ENCODE data around the gene RCAN1. TPM values are rescaled to one million over a fixed set of nuclear protein-coding genes. Genes with fewer than 3 reads are reported as not detected.
A peak's percentile ranks its signal among the peaks of the same experiment; 100 is the strongest.

The RCAN1 gene
- total and polyA plus RNA-seq, 11 donors, result 33.7 to 102 (median 57.6) TPM

- intact Hi-C loops (cut with DNase I), result loop anchor here in 5 of 10 donors (1.0 to 5.0 kb wide), 3 partner anchors 81 to 93 kb away; partner anchors contain the start of gene KCNE1 (in 1 of the 5)
- Histone ChIP-seq H3K4me1 (peaks cover 0 to 25% (median 6%) of the 10 kb centered on the region in 12 donors), H3K36me3 (no peaks in the 10 kb centered on the region), H3K27me3 (no peaks in the 10 kb centered on the region), H3K4me3 (no peak overlapping the region), H3K27ac (peak overlapping the region in 2 of 12 donors; percentile 22 to 63), H3K9me3 (peaks cover 0 to 5% (median 0%) of the 10 kb centered on the region in 12 donors)
- TF ChIP-seq POLR2A (IDR thresholded peaks at IDR 0.05) (no peak), CTCF (IDR thresholded peaks at IDR 0.05) (peak; percentile 60 to 85 (median 81))
- 34 to 41% (median 37%) methylated on average over 14 to 19 of the region's 19 CpGs for WGBS, 4 donors
- ATAC-seq (peak; percentile 94 to 97 (median 96)), DNase-seq (peak; percentile 80 to 90 (median 83))
Measured at GRCh38 chr21:34603002-34603709, 11.8 kb downstream of the RCAN1 start.

DNA sequence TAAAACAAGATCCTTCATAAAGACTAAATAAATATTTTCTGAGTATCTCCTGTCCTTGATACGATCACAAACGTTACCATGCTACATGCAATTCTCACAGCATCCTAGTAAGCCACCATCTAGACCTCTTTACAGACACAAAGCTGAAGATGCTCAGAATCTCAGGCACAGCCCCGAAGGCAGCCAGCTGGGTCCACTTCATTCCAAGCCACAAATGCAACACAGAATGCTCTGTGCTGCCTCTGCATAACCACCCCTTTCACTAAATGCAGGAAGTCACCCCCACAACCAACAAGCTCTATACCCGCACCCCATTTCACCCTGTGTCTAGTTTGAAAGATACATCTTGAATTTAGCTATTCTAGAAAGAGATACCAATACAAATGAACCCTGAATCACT lies 12.9 kb downstream of the RCAN1 start:
- H3K27ac ChIP-seq, result peak overlapping the region in 1 of 12 donors; percentile 63
- WGBS, 4 donors, result 80 to 90% (median 84%) methylated on average over 4 of the region's 4 CpGs
- intact Hi-C loops (cut with DNase I), result loop anchor here in 2 of 10 donors (2.0 to 5.0 kb wide), 2 partner anchors 80 to 89 kb away; partner anchors contain the start of gene KCNE1 (in 1 of the 2)
- H3K9me3 ChIP-seq, result peaks cover 0 to 5% (median 0%) of the 10 kb centered on the region in 12 donors
- H3K4me3 ChIP-seq, result no peak overlapping the region
- no peaks in the 10 kb centered on the region for H3K27me3 ChIP-seq
- ATAC-seq, result no peak
- peaks cover 0 to 25% (median 6%) of the 10 kb centered on the region in 12 donors for H3K4me1 ChIP-seq
- no peak for TF ChIP-seq POLR2A (IDR thresholded peaks at IDR 0.05)
- no peak for TF ChIP-seq CTCF (IDR thresholded peaks at IDR 0.05)
- DNase-seq, result no peak
- no peaks in the 10 kb centered on the region for H3K36me3 ChIP-seq

DNA sequence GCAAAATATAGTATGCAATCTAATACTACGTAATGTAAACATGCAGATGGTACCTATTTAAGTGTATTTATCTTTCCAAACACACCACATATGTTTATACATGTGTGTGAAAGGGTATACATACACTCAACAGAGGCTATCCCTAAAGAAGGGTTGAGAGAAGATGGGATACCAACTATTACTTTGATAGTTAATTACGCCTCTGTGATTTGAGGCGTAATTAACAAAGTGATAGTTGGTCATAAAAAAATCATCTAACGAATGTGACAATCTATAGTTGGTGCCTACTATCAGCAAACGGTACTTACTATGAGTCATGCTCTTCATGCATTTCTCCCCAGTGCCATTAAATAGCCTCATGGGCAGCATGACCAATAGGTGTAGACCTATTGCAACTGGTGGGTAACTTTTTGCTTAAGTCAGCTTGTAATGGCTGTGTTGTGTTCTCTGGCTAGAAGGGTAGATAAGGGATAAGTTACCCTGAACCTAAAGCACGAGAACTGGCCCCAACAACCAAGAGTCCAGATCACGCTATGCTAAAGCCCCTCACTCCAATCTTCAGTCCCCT lies 15.3 kb downstream of the RCAN1 start:
- Histone ChIP-seq H3K27ac (no peak overlapping the region), H3K27me3 (no peaks in the 10 kb centered on the region), H3K4me3 (no peak overlapping the region), H3K9me3 (no peaks in the 10 kb centered on the region), H3K36me3 (no peaks in the 10 kb centered on the region), H3K4me1 (peaks cover 0 to 47% (median 14%) of the 10 kb centered on the region in 12 donors)
- ATAC-seq (no peak), DNase-seq (no peak)
- intact Hi-C loops (cut with DNase I), result loop anchor here in 4 of 10 donors (5.0 to 10.0 kb wide), 2 partner anchors 77 to 675 kb away; no protein-coding TSS in a partner anchor
- TF ChIP-seq CTCF (IDR thresholded peaks at IDR 0.05), result no peak
- TF ChIP-seq POLR2A (IDR thresholded peaks at IDR 0.05), result no peak
- WGBS, 4 donors, result 82 to 87% (median 87%) methylated on average over 7 of the region's 7 CpGs

DNA sequence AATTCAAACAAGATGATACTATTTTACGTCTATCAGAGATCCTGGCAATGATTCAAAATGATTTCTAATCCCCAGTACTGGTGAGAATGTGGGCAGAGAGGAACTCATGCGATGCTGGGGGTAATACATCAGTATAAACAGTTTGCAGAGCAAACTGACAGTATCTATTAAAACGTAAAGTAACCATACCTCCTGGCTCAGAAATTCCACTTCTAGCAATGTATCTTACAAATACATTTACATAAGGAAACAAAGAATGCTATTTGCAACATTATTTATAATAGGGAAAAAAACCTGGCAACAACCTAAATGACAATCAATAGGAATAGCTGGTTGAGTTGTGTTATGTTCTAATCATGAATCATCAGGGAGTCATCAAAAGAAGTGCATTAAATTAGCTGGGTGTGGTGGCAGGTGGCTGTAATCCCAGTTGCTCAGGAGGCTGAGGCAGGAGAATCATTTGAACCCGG lies 15.9 kb downstream of the RCAN1 start:
- intact Hi-C loops (cut with DNase I), result loop anchor here in 3 of 10 donors (5.0 to 10.0 kb wide), 2 partner anchors 77 to 674 kb away; no protein-coding TSS in a partner anchor
- Histone ChIP-seq H3K27me3 (no peaks in the 10 kb centered on the region), H3K36me3 (no peaks in the 10 kb centered on the region), H3K9me3 (no peaks in the 10 kb centered on the region), H3K4me1 (peaks cover 0 to 52% (median 17%) of the 10 kb centered on the region in 12 donors), H3K4me3 (no peak overlapping the region), H3K27ac (no peak overlapping the region)
- DNase-seq (no peak), ATAC-seq (no peak)
- 71 to 76% (median 75%) methylated on average over 4 of the region's 4 CpGs for WGBS, 4 donors
- TF ChIP-seq POLR2A (IDR thresholded peaks at IDR 0.05) (no peak), CTCF (IDR thresholded peaks at IDR 0.05) (no peak)
